HG02973 (cell line): ENCODE data around the gene HPSE2.
"Not testable (repeated sequence)": the region's sequence is repeated elsewhere in the genome, so short reads cannot be mapped to it uniquely, and the experiment has no call there.

Experiments
- ATAC-seq: cut with Tn5 transposase; IDR thresholded peaks from one replicate; pipeline ENCODE4 v1.9.1; 2021; ENCODE audit warnings: moderate library complexity; ENCODE audit not compliant: unreplicated experiment

HPSE2 gene

DNA sequence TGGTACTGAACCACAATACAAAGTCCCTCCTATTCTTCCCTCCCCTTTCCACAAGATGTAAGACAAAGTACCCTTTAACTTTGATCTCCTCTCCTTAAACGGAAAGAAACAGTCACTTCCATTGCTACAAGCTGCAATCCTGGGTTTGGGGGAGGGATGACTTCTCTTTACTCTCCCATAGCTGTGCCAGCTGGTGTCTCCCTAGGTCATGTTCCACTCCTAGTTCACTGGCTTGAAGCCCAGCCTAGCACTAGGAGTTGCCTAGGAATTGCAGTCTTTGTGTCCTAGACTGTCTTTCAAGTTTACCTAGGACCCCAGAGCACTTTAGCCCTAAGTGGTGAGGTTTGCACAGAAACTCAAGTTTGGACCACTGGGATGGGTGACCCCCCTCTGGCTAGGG lies 311.1 kb downstream of the HPSE2 start:
- no peak for ATAC-seq

- no peak for ATAC-seq
Measured at GRCh38 chr10:98921316-98921715, 314.3 kb downstream of the HPSE2 start.

DNA sequence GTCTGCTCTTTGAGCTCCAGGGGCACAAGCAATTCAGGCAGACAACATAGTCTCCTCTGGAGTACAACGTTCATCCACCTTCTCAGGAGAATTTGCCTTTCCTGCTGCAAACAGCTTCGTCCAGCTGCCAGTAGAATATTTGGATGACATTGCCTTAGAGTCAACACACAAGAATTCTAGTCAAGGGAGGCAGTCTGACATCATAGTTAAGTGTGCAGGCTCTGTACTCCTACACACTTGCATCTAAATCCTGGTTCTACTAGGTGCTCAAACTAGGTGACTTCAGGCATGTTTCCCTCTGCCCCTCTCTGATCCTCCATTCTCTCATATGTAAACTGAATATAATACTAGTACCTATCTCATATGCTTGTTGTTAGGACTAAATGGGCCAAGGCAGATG lies 314.8 kb downstream of the HPSE2 start:
- ATAC-seq = no peak

DNA sequence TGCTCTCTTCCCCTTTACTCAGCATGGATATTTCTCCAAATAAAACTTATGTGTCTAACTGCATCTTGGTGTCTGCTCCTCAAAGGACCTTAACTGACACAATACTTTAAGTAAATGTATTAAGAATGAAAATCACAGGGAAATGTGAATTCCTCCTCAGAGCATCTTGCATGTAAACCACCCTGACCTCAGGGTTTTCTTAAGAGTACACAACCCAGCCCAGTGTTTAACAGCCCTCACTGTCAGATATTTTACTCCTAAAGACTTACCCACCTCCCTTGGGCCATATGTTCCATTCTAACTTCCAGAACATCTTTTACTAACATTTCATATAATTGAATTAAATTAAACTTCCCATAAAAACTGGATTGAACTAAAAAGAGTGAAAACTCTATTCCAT lies 315.3 kb downstream of the HPSE2 start:
- no peak for ATAC-seq

- ATAC-seq = no peak
Measured at GRCh38 chr10:98919899-98920298, 315.8 kb downstream of the HPSE2 start.

DNA sequence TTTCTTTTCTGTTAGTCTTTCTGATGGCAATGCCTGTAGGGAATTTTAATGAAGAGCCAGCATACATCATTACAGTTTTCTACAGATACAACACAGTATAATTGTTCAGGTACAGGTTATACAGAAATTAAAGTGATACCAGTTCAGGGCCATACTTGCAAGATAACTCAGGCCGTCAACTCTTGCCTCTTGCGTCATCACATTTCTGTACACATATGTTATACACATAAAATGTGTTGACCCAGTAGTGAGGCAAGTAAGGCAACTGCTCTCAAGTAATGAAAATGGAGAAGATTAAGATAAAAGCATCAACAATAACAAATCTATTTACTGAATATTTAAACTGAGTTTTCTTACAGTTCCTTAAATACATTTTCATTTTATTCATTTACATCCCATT lies 317.8 kb downstream of the HPSE2 start:
- ATAC-seq = no peak

DNA sequence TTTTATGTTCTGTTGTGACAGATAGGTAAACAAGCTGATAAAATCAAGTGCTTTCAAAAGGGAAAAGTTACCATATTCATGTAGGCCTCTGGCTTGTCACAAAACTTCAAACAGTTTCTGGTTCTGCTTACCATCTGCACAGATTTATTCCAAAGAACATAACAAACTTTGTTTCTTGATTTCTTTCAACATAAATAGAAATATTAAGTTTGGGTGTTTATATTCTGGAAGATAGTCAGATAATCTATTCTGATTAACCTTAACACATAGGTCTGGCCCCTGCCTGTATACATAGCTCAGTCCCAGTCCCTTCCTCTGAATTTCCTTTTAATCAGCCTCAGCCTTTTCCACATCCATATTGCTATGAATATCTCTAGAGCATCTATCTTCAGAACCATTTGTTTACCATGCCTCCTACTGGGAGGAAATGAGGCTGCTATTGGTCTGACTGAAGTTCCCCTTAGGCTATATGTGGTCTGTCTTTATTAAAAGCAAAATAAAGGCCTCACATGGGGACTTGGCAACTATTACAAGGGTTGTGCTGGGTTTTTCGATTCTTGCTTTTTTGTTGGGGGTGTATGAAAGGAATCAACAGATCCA lies 319.0 kb downstream of the HPSE2 start:
- ATAC-seq = no peak

GRCh38 chr10:98915911-98916310 lies 319.7 kb downstream of the HPSE2 start:
- ATAC-seq = no peak

DNA sequence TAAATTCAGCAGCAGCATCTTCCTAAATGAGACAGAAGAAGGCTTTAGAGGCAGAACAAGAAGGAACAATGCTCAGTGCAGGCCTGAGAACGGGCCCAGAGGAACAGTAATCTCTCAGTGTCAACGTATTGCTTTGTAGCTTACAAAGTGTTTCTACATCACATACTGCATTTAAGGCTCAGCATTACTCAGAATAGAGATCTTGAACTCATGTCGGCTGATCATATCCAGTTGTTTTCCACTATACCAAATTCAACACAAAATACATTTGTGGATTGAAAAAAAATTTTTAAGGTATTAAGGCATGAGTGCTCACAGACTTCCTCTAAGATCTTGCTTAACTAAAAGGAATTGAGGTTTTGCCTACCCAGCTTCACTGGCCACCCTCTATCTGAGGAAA lies 325.1 kb downstream of the HPSE2 start:
- ATAC-seq = no peak

GRCh38 chr10:98910048-98910447 lies 325.6 kb downstream of the HPSE2 start:
- ATAC-seq = no peak

GRCh38 chr10:98908868-98909267 lies 326.8 kb downstream of the HPSE2 start:
- ATAC-seq = no peak

DNA sequence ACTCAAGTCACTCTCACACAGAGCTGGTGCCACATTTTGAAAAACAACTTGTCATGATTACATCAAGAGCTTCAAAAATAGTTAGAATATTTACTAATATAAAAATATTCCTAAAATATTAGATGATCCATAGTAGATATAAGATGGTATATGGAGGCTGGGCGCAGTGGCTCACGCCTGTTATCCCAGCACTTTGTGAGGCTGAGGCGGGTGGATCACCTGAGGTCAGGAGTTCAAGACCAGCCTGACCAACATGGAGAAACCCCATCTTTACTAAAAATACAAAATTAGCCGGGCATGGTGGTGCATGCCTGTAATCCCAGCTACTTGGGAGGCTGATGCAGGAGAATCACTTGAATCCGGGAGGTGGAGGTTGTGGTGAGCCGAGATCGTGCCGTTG lies 327.4 kb downstream of the HPSE2 start:
- ATAC-seq = not testable (repeated sequence)

- ATAC-seq = no peak
Measured at GRCh38 chr10:98901441-98902110, 334.1 kb downstream of the HPSE2 start.

- ATAC-seq = no peak
Measured at GRCh38 chr10:98899018-98899417, 336.6 kb downstream of the HPSE2 start.

DNA sequence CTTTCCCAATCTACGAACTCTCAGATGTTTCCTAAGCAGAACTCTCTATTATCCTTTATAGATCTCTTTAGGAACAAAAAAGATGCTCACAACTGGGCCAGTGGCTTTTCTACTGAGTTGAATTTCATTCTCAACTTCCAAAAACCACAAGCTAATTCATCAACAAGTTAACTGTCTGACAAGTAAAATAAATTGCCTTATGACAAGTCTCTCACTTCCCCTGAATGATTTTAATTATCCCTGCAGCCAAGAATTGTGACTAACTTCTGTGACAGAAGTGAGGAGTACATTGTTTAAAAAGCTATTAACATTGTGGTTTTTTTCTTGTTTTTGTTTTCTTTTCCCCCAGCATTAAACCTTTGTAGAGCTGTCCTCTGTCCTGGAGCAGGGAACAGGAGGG lies 343.1 kb downstream of the HPSE2 start:
- no peak for ATAC-seq

GRCh38 chr10:98886686-98887085 lies 349.0 kb downstream of the HPSE2 start:
- no peak for ATAC-seq

DNA sequence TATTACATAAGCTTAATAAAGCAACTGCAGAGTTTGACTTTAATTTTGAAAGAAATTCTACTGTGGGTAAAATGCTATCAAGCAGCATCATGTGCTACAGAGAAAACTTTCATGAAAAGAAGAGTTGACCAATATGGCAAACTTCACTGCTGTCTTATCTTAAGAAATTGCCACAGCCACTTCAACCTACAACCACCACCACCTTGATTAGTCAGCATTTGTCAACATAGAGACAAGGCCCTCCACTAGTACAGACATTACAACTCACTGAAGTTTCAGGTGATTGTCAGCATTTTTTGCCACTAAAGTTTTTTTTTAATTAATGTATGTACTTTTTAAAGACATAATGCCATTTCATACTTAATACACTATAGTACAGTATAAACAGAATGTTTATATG lies 350.3 kb downstream of the HPSE2 start:
- no peak for ATAC-seq

DNA sequence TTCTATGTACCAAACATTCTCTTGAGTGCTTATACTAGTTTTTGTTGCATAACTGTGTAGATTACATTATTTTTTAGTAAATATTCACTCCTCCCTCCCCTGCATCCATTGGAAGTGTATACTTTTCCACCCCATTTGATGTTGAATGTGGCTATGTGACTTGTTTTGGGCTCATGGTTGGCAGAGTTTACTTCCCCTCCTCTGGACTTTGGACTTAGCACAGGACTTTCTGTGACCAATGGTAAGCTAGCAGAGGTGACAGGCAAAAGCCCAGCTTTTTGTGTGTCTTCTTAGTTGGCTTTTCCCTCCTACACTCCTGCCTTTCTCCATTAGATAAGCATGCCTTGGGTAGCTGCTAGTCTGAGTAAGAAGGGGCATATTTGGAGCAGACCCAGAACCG lies 353.9 kb downstream of the HPSE2 start:
- no peak for ATAC-seq

DNA sequence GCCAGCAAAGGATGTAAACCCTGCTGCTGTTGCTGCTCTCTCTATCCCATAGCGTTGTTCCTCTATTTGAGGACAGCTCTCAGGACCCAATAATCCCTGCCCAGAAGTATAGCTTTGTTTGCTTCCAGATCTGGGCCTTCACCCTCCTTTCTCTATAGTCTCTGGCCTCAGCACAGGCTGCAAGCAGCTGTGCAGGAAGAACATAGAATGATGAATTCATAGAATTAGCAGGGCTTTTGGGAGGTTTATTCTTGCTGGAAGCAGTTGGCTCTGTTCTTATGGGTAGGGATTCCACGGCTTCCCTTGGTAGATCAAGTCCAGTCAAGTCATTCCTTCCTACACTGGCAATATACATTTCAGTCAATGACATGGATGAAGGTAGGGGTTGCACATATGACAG lies 354.7 kb downstream of the HPSE2 start:
- no peak for ATAC-seq

DNA sequence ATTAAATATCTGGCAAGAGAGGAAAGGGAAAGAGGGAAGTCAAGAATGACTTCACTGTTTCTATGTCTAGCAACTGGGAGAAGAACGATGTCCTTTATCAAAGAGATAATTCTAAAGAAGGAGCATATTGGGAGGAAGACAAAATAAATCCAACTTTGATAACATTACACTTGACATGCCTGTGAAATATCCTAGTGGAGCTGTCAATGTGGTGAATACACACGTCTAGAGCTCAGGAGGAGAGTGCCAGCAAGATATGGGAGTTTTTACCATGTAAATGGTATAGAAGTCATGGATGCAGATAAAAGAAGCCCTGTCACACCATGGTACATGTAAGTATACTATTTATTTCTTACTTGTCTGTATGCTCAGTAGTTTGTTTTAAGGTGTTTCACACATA lies 356.7 kb downstream of the HPSE2 start:
- ATAC-seq = no peak

- no peak for ATAC-seq
Measured at GRCh38 chr10:98878418-98878817, 357.2 kb downstream of the HPSE2 start.

DNA sequence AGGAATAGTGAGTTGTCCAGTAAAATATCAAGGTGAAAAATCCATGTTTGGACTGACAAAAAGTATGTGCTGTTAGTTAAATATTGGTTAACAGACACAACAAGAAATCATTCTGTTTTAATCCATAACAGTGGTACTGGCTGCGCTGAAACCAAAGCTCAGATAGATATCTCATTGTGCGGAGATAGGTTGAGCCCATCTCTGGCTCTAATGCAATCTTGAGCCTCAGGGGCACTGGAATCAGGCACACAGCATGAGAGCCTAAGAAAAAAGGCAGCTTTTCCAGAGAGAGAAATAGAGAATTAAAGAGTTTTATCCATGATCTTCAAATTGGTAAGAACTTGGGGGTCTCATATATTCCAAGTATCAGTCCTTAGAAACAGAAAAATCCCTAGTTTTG lies 373.7 kb downstream of the HPSE2 start:
- no peak for ATAC-seq

- no peak for ATAC-seq
Measured at GRCh38 chr10:98858525-98858924, 377.1 kb downstream of the HPSE2 start.
